ENCODE results near the gene IPPK.
"Not testable (repeated sequence)": the region's sequence is repeated elsewhere in the genome, so short reads cannot be mapped to it uniquely, and the experiment has no call there.

IPPK gene

DNA sequence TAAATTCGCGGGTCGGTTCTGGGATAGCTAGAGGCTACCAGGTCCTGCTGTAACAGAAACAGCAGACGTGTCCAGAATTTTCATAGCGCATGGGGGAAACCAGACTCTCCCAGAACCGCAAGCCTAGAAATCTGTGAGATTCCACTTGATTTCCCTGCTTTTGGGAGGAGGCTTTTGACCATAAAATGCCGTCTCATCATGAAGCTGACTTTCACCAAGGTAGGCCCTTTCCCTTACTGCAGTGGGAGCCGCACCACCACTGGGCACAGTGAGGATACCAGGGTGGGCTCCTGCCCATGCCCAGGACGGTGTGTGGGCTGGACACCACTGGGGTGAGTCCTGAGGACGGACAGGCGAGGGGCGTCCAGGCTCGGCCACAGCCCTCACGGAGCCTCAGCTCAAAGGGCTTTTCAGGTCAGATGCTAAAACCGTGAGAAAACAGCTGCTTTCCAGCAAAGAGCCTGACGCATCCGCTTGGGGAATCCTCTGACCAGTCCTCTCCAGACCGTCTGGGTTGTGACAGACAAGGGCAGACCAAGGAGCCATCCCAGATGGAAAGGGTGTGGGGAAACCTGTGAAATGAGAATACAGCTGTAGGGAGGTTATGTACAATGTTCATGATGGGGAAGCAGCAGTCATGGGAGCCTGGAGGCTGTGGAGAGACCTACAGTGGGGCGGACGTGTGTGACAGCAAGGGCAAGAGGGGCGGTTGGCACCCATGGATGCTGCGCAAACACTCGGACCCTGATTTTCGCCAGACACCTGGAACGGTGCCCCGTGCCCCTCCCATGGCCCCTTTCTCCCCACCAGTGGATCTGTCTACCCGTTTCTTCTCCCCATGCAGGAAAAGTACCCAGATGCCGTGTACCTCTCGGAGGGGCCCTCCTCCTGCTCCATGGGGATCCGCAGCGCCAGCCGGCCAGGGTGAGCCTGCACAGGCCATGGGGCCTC, 59.2 kb downstream of the IPPK start:
- no peak for ATAC-seq
- Mint-ChIP-seq H3K4me3 (no peak overlapping the region), H3K36me3 (peaks cover 45% of the 10 kb centered on the region), H3K9me3 (no peaks in the 10 kb centered on the region), H3K27ac (no peak overlapping the region), H3K4me1 (no peaks in the 10 kb centered on the region), H3K27me3 (no peaks in the 10 kb centered on the region)

- H3K36me3 Mint-ChIP-seq, result peaks cover 31% of the 10 kb centered on the region
- H3K4me3 Mint-ChIP-seq, result no peak overlapping the region
- peaks cover 4% of the 10 kb centered on the region for H3K9me3 Mint-ChIP-seq
- ATAC-seq, result no peak
- H3K4me1 Mint-ChIP-seq, result no peaks in the 10 kb centered on the region
- no peaks in the 10 kb centered on the region for H3K27me3 Mint-ChIP-seq
- no peak overlapping the region for H3K27ac Mint-ChIP-seq
Measured at GRCh38 chr9:92608909-92609445, 61.0 kb downstream of the IPPK start.

DNA sequence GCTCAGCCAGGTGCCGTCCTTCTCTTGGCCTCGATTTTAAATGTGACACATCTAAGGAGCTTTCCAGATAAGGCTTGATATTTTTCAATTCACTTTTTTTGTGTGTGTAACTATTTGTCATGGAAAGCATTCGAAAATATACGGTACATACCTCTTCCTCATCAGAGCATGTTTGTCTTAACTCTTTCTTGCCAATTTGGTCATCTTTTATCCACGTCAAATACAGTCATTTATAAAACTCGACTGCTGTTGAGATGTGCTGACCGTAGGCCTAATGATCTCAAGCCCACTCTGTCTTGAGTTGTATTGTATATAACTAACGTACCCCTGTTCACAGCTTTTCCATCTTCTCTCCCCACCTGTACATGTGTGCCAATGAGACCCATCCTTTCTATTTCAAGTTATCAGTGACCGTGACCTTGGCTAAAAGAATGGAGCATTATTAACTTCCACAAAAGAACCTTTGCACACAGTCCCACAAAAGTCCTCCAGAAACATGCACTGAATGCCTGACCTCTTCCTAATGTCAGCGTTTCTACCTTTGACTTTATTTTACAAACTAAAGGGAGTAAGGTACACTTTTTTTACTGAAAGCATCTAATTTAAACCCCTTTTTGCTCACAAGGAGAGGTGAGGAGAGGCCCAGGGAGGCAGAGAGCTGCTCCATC, 61.6 kb downstream of the IPPK start:
- no peaks in the 10 kb centered on the region for H3K4me1 Mint-ChIP-seq
- no peak overlapping the region for H3K27ac Mint-ChIP-seq
- H3K4me3 Mint-ChIP-seq, result no peak overlapping the region
- no peaks in the 10 kb centered on the region for H3K27me3 Mint-ChIP-seq
- ATAC-seq, result no peak
- peaks cover 31% of the 10 kb centered on the region for H3K36me3 Mint-ChIP-seq
- peaks cover 10% of the 10 kb centered on the region for H3K9me3 Mint-ChIP-seq

- ATAC-seq, result no peak
- Mint-ChIP-seq H3K27ac (no peak overlapping the region), H3K36me3 (peaks cover 31% of the 10 kb centered on the region), H3K27me3 (no peaks in the 10 kb centered on the region), H3K9me3 (peaks cover 10% of the 10 kb centered on the region), H3K4me1 (no peaks in the 10 kb centered on the region), H3K4me3 (no peak overlapping the region)
Measured at GRCh38 chr9:92607773-92608172, 62.2 kb downstream of the IPPK start.

DNA sequence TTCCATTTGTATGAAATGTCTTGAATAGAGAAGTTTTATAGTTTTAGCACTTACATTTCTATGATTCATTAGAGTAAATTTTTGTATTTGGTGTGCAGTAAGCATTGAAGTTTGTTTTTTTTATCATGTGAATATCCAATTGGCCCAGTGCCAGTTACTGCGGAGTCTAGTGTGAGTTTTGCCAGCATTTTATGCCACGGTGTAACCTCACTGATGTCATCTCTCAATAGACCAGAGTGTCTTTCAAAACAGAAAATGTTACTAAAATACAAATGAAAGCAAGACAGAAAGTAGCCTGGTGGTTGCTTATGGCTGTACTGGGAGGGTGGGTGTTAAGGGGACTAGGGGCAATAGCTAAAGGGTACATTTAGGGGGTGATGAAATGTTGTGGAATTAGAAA, 62.8 kb downstream of the IPPK start:
- ATAC-seq, result no peak
- Mint-ChIP-seq H3K9me3 (peaks cover 10% of the 10 kb centered on the region), H3K27ac (no peak overlapping the region), H3K36me3 (peaks cover 30% of the 10 kb centered on the region), H3K4me1 (no peaks in the 10 kb centered on the region), H3K27me3 (no peaks in the 10 kb centered on the region), H3K4me3 (no peak overlapping the region)

DNA sequence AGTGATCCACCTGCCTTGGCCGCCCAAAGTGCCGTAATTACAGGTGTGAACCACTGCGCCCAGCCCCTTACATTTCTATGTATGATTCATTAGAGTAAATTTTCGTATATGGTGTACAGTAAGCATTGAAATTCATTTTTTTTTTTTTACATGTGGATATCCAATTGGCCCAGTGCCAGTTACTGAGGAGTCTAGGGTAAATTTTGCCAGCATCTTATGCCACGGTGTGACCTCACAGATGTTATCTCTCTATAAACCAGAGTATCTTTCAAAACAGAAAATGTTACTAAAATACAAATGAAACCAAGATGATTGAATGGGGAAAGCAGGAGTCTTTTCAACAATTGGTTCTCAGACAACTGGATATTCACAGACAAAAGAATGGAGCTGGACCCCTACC, 64.7 kb downstream of the IPPK start:
- ATAC-seq, result no peak
- Mint-ChIP-seq H3K36me3 (peaks cover 18% of the 10 kb centered on the region), H3K27ac (no peak overlapping the region), H3K27me3 (no peaks in the 10 kb centered on the region), H3K4me3 (no peak overlapping the region), H3K4me1 (no peaks in the 10 kb centered on the region), H3K9me3 (peaks cover 10% of the 10 kb centered on the region)

DNA sequence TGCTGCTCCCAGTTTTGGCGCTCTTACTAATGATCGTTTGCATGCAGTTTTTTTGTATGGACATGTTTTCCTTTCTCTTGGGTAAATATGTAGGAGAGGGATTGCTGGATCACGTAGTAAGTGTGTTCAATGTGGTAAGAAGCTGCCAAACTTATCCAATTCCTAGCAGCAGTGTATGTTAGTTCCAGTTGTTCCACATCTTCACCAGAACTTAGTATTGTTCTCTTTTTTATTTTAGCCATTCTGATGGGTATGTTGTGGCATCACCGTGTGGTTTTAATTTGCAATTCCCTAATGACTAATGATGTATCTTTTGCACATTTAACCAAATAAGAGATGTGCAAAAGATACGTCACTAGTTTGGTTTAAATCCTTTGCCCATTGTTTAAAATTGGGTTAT, 65.9 kb downstream of the IPPK start:
- ATAC-seq, result no peak
- H3K27ac Mint-ChIP-seq, result no peak overlapping the region

GRCh38 chr9:92603100-92603499, 66.8 kb downstream of the IPPK start:
- Mint-ChIP-seq H3K27ac (no peak overlapping the region), H3K36me3 (peaks cover 18% of the 10 kb centered on the region)

More for the DNA sequence above, 65.9 kb downstream of the IPPK start:
- no peak overlapping the region for H3K4me3 Mint-ChIP-seq
- H3K36me3 Mint-ChIP-seq, result peaks cover 18% of the 10 kb centered on the region
- no peaks in the 10 kb centered on the region for H3K27me3 Mint-ChIP-seq
- H3K9me3 Mint-ChIP-seq, result peaks cover 10% of the 10 kb centered on the region
- H3K4me1 Mint-ChIP-seq, result no peaks in the 10 kb centered on the region

GRCh38 chr9:92602413-92602812, 67.5 kb downstream of the IPPK start:
- Mint-ChIP-seq H3K36me3 (peaks cover 18% of the 10 kb centered on the region), H3K27ac (no peak overlapping the region), H3K9me3 (peaks cover 10% of the 10 kb centered on the region), H3K27me3 (no peaks in the 10 kb centered on the region), H3K4me3 (no peak overlapping the region), H3K4me1 (no peaks in the 10 kb centered on the region)
- no peak for ATAC-seq

More at GRCh38 chr9:92603100-92603499, 66.8 kb downstream of the IPPK start:
- ATAC-seq, result no peak
- peaks cover 10% of the 10 kb centered on the region for H3K9me3 Mint-ChIP-seq
- H3K4me3 Mint-ChIP-seq, result no peak overlapping the region
- no peaks in the 10 kb centered on the region for H3K27me3 Mint-ChIP-seq
- no peaks in the 10 kb centered on the region for H3K4me1 Mint-ChIP-seq

- no peaks in the 10 kb centered on the region for H3K4me1 Mint-ChIP-seq
- H3K36me3 Mint-ChIP-seq, result peaks cover 18% of the 10 kb centered on the region
- no peak for ATAC-seq
- H3K9me3 Mint-ChIP-seq, result peaks cover 10% of the 10 kb centered on the region
- no peak overlapping the region for H3K27ac Mint-ChIP-seq
- H3K27me3 Mint-ChIP-seq, result no peaks in the 10 kb centered on the region
- H3K4me3 Mint-ChIP-seq, result no peak overlapping the region
Measured at GRCh38 chr9:92601451-92601850, 68.5 kb downstream of the IPPK start.

- no peak for ATAC-seq
- no peaks in the 10 kb centered on the region for H3K27me3 Mint-ChIP-seq
- H3K4me3 Mint-ChIP-seq, result no peak overlapping the region
- peaks cover 10% of the 10 kb centered on the region for H3K9me3 Mint-ChIP-seq
- H3K27ac Mint-ChIP-seq, result no peak overlapping the region
- peaks cover 18% of the 10 kb centered on the region for H3K36me3 Mint-ChIP-seq
- no peaks in the 10 kb centered on the region for H3K4me1 Mint-ChIP-seq
Measured at GRCh38 chr9:92600462-92601261, 69.3 kb downstream of the IPPK start.

DNA sequence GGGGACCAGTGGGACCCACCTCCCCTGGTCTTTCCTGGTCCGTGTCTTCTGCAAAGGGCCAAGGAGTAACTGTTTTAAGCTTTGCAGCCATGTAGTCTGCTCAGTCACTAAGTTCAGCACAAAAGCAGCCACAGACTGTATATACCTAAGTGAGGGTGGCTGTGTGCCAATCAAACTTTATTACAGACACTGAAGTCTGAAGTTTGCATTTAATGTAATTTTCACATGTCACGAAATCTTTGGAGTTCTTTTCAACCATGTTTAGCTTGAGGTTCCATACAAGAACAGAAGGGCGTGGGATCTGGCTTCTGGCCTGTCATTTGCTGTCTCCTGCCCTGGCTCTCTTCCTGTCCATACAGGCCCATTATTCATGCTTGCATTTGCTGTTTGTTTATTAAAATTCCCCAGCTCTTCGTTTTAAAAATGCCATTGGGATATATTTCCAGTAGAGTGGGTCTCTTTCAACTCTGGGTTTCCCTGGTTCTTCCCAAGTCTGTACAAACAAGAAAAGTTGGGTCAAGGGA, 69.9 kb downstream of the IPPK start:
- Mint-ChIP-seq H3K4me3 (no peak overlapping the region), H3K27me3 (no peaks in the 10 kb centered on the region), H3K27ac (no peak overlapping the region), H3K9me3 (peaks cover 10% of the 10 kb centered on the region), H3K4me1 (no peaks in the 10 kb centered on the region), H3K36me3 (peaks cover 18% of the 10 kb centered on the region)
- no peak for ATAC-seq

GRCh38 chr9:92598382-92598781, 71.5 kb downstream of the IPPK start:
- H3K36me3 Mint-ChIP-seq, result peaks cover 8% of the 10 kb centered on the region
- no peaks in the 10 kb centered on the region for H3K4me1 Mint-ChIP-seq
- H3K9me3 Mint-ChIP-seq, result peaks cover under 1% of the 10 kb centered on the region
- no peaks in the 10 kb centered on the region for H3K27me3 Mint-ChIP-seq
- no peak overlapping the region for H3K4me3 Mint-ChIP-seq
- ATAC-seq, result no peak
- H3K27ac Mint-ChIP-seq, result no peak overlapping the region

DNA sequence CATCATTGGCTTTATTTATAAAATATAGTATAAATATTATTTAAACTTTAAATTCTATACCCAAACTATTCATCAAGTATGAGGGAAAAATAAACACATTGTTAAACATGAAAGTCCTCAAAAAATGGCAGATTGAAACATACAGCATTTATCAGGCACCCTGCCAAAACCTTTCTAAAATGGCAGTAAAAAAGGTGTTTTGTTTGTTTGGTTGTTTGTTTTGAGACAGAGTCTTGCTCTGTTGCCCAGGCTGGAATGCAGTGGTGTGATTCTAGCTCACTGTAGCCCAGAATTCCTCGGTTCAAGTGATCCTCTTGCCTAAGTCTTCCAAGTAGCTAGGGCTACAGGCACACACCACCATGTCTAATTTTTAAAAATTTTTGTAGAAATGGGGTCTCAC, 74.0 kb downstream of the IPPK start:
- Mint-ChIP-seq H3K27ac (no peak overlapping the region), H3K9me3 (peaks cover 2% of the 10 kb centered on the region), H3K4me3 (no peak overlapping the region), H3K4me1 (no peaks in the 10 kb centered on the region), H3K36me3 (peaks cover 4% of the 10 kb centered on the region), H3K27me3 (no peaks in the 10 kb centered on the region)
- ATAC-seq, result no peak

DNA sequence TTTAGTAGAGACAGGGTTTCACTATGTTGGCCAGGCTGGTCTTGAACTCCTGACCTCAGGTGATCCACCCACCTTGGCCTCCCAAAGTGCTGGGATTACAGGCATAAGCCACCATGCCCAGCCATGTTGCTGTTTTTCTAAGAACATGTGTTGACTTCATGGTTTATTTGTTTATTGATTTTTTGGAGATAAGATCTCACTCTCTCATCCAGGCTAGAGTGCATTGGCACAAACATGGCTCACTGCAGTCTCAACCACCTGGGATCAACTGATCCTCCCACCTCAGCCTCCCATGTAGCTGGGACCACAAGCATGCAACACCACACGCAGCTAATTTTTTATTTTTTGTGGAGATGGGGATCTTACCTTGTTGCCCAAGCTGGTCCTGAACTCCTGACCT, 74.9 kb downstream of the IPPK start:
- not testable (repeated sequence) for H3K9me3 Mint-ChIP-seq, H3K4me1 Mint-ChIP-seq, H3K27me3 Mint-ChIP-seq, H3K36me3 Mint-ChIP-seq, H3K27ac Mint-ChIP-seq, ATAC-seq, H3K4me3 Mint-ChIP-seq
